WTC11 (cell line): ENCODE results near the gene PPP2R2C. TPM values are rescaled to one million over a fixed set of nuclear protein-coding genes. Genes with fewer than 3 reads are reported as not detected.

Experiments used
- ATAC-seq: fragments of 200-7000 bp; cut with Tn5 transposase; 2 replicates; pipeline ENCODE4 v1.10.0; 2021; ENCODE audit warnings: mild to moderate bottlenecking, moderate library complexity
- CTCF ChIA-PET: fragments of 300-600 bp; sonication (Branson Sonifier 250); formaldehyde crosslinking; loops from one replicate; lab custom pipeline; 2021; ENCODE audit warnings: antibody characterized with exemption; lab: Charles Lee
- POLR2A ChIA-PET: fragments of 350-600 bp; sonication (Branson Sonifier 250); formaldehyde crosslinking; loops from one replicate; lab custom pipeline; 2021; ENCODE audit warnings: antibody characterized with exemption; lab: Charles Lee
- DNase-seq: peaks from one replicate; pipeline ENCODE4 v3.0.0; 2021; ENCODE audit warnings: low spot score
- H3K27ac Mint-ChIP-seq: 2 replicates; pipeline ENCODE4 v1.8.0; 2021; ENCODE audit warnings: mixed read lengths
- H3K27me3 Mint-ChIP-seq: 2 replicates; pipeline ENCODE4 v1.8.0; 2021; ENCODE audit warnings: low read depth, mild to moderate bottlenecking, moderate library complexity, mixed read lengths
- H3K36me3 Mint-ChIP-seq: 2 replicates; pipeline ENCODE4 v1.8.0; 2021; ENCODE audit warnings: mixed read lengths
- H3K4me1 Mint-ChIP-seq: 2 replicates; pipeline ENCODE4 v1.8.0; 2022; ENCODE audit warnings: mixed read lengths
- H3K4me3 Mint-ChIP-seq: 2 replicates; pipeline ENCODE4 v1.8.0; 2021; ENCODE audit warnings: mild to moderate bottlenecking, moderate library complexity, mixed read lengths
- H3K9me3 Mint-ChIP-seq: 2 replicates; pipeline ENCODE4 v1.8.0; 2021; ENCODE audit warnings: mixed read lengths
- AFF4 ChIP-seq: sonication (generic); formaldehyde crosslinking; IDR thresholded peaks from 2 replicates; pipeline ENCODE4 v1.8.1; 2023; ENCODE audit warnings: mild to moderate bottlenecking, missing genetic modification reagents, borderline replicate concordance
- ATF3 ChIP-seq: sonication (generic); formaldehyde crosslinking; conservative IDR thresholded peaks from 2 replicates; pipeline ENCODE4 v1.8.1; 2022; ENCODE audit warnings: mild to moderate bottlenecking, missing genetic modification reagents
- CREB1 ChIP-seq: sonication (generic); formaldehyde crosslinking; IDR thresholded peaks from 2 replicates; pipeline ENCODE4 v1.8.0; 2023; ENCODE audit warnings: mild to moderate bottlenecking, missing genetic modification reagents
- ERG ChIP-seq: fragments of 250-450 bp; sonication (Bioruptor Pico); IDR thresholded peaks from 2 replicates; pipeline ENCODE4 v1.8.0; 2021; ENCODE audit warnings: mild to moderate bottlenecking
- FOXJ3 ChIP-seq: sonication (generic); formaldehyde crosslinking; IDR thresholded peaks from 2 replicates; pipeline ENCODE4 v1.9.0; 2021; ENCODE audit warnings: missing genetic modification reagents, mild to moderate bottlenecking, borderline replicate concordance
- HMGA2 ChIP-seq: fragments of 250-450 bp; sonication (Bioruptor Pico); IDR thresholded peaks from 2 replicates; pipeline ENCODE4 v1.4.0; 2021; ENCODE audit warnings: mild to moderate bottlenecking, moderate library complexity
- IRF1 ChIP-seq: sonication (generic); formaldehyde crosslinking; IDR thresholded peaks from 2 replicates; pipeline ENCODE4 v1.8.0; 2023; ENCODE audit warnings: missing genetic modification reagents
- IRF2 ChIP-seq: sonication (generic); formaldehyde crosslinking; IDR thresholded peaks from 2 replicates; pipeline ENCODE4 v1.8.0; 2022; ENCODE audit warnings: low read depth, missing genetic modification reagents, borderline replicate concordance
- JAZF1 ChIP-seq: fragments of 250-450 bp; sonication (Bioruptor Pico); IDR thresholded peaks from 2 replicates; pipeline ENCODE4 v1.9.0; 2021; ENCODE audit warnings: moderate library complexity, mild to moderate bottlenecking, inconsistent platforms
- NFATC4 ChIP-seq: fragments of 250-450 bp; sonication (Bioruptor Pico); IDR thresholded peaks from 2 replicates; pipeline ENCODE4 v1.9.0; 2021; ENCODE audit warnings: mild to moderate bottlenecking
- TCF7 ChIP-seq: sonication (generic); formaldehyde crosslinking; IDR thresholded peaks from 2 replicates; pipeline ENCODE4 v1.8.0; 2022; ENCODE audit warnings: mild to moderate bottlenecking, low read depth, missing genetic modification reagents, moderate library complexity
- ZNF121 ChIP-seq: sonication (generic); formaldehyde crosslinking; IDR thresholded peaks from 2 replicates; pipeline ENCODE4 v1.8.0; 2023; ENCODE audit warnings: missing genetic modification reagents
- ZNF138 ChIP-seq: sonication (generic); formaldehyde crosslinking; conservative IDR thresholded peaks from 2 replicates; pipeline ENCODE4 v1.8.1; 2022; ENCODE audit warnings: mild to moderate bottlenecking, moderate library complexity, missing genetic modification reagents
- ZNF317 ChIP-seq: sonication (generic); formaldehyde crosslinking; IDR thresholded peaks from 2 replicates; pipeline ENCODE4 v1.8.1; 2023; ENCODE audit warnings: low read depth, mild to moderate bottlenecking, moderate library complexity, missing genetic modification reagents, borderline replicate concordance
- ZNF396 ChIP-seq: fragments of 250-450 bp; sonication (Bioruptor Pico); IDR thresholded peaks from 2 replicates; pipeline ENCODE4 v1.8.0; 2021; ENCODE audit warnings: mild to moderate bottlenecking, moderate library complexity, borderline replicate concordance
- ZNF416 ChIP-seq: fragments of 250-450 bp; sonication (Bioruptor Pico); IDR thresholded peaks from 2 replicates; pipeline ENCODE4 v1.9.0; 2021; ENCODE audit warnings: mild to moderate bottlenecking, inconsistent platforms
- ZNF423 ChIP-seq: fragments of 250-450 bp; sonication (Bioruptor Pico); IDR thresholded peaks from 2 replicates; pipeline ENCODE4 v2.1.2; 2022; ENCODE audit warnings: mild to moderate bottlenecking, moderate library complexity
- ZNF512 ChIP-seq: sonication (generic); formaldehyde crosslinking; IDR thresholded peaks from 2 replicates; pipeline ENCODE4 v1.8.1; 2022; ENCODE audit warnings: missing genetic modification reagents, borderline replicate concordance
- total RNA-seq: library from RNA; stranded (reverse); gene quantifications from 3 replicates; pipeline ENCODE4 v1.2.3, GENCODE V29; 2021

PPP2R2C gene
- total RNA-seq, 1 experiment from 2014 or later = 11.5 TPM

- TF ChIP-seq IRF1 (CRISPR knock-in tag) (no peak), ZNF423 (CRISPR knock-in tag) (no peak), ZNF121 (CRISPR knock-in tag) (no peak), ZNF138 (CRISPR knock-in tag) (no peak), NFATC4 (CRISPR knock-in tag) (no peak), ERG (CRISPR knock-in tag) (no peak), AFF4 (no peak)
- Mint-ChIP-seq H3K27me3 (no peaks in the 10 kb centered on the region), H3K36me3 (peaks cover 18% of the 10 kb centered on the region), H3K4me1 (no peaks in the 10 kb centered on the region), H3K4me3 (no peak overlapping the region), H3K9me3 (no peaks in the 10 kb centered on the region), H3K27ac (no peak overlapping the region)
- ChIA-PET POLR2A (no interaction called here), CTCF (interaction anchor here (1.6 to 2.1 kb wide), 2 partner anchors 37 to 41 kb away, joined by 6 to 9 read pairs; no protein-coding TSS in a partner anchor)
- DNase-seq (no peak), ATAC-seq (no peak)
Measured at GRCh38 chr4:6290256-6290655, 182.2 kb downstream of the PPP2R2C start.

- Mint-ChIP-seq H3K4me3 (no peak overlapping the region), H3K4me1 (no peaks in the 10 kb centered on the region), H3K36me3 (peaks cover 18% of the 10 kb centered on the region), H3K27ac (no peak overlapping the region), H3K27me3 (no peaks in the 10 kb centered on the region), H3K9me3 (no peaks in the 10 kb centered on the region)
- CTCF ChIA-PET = no interaction called here
- POLR2A ChIA-PET = no interaction called here
- DNase-seq (no peak), ATAC-seq (no peak)
- TF ChIP-seq ZNF512 = no peak
- TF ChIP-seq CREB1 (CRISPR knock-in tag) = no peak
- TF ChIP-seq JAZF1 (CRISPR knock-in tag) = no peak
- TF ChIP-seq IRF2 (CRISPR knock-in tag) = no peak
- TF ChIP-seq ATF3 (CRISPR knock-in tag) = no peak
- no peak for TF ChIP-seq ZNF416 (CRISPR knock-in tag)
- TF ChIP-seq ZNF317 (CRISPR knock-in tag) = no peak
- no peak for TF ChIP-seq ZNF396
- no peak for TF ChIP-seq HMGA2 (CRISPR knock-in tag)
- no peak for TF ChIP-seq FOXJ3 (CRISPR knock-in tag)
- TF ChIP-seq TCF7 (CRISPR knock-in tag) = no peak
Measured at GRCh38 chr4:6288871-6289270, 183.5 kb downstream of the PPP2R2C start.
